ENCODE results near the gene RNU1-1. TPM values are rescaled to one million over a fixed set of nuclear protein-coding genes. Genes with fewer than 3 reads are reported as not detected.
"Not testable (repeated sequence)": the region's sequence is repeated elsewhere in the genome, so short reads cannot be mapped to it uniquely, and the experiment has no call there.

Gene RNU1-1
- total RNA-seq, 2 donors from 2014 or later: 1,202 to 2,371 TPM

GRCh38 chr1:16511926-16512325 is 2.2 kb downstream of the RNU1-1 start:
- not testable (repeated sequence) for H3K27ac Mint-ChIP-seq; H3K4me1 Mint-ChIP-seq; ATAC-seq (replicated peaks); H3K4me3 Mint-ChIP-seq; H3K27me3 Mint-ChIP-seq; H3K9me3 Mint-ChIP-seq; H3K36me3 Mint-ChIP-seq (ENCODE audit: low read depth)

GRCh38 chr1:16508861-16509445 is 5.1 kb downstream of the RNU1-1 start:
- H3K9me3 Mint-ChIP-seq; ATAC-seq (replicated peaks); H3K36me3 Mint-ChIP-seq (ENCODE audit: low read depth); H3K4me3 Mint-ChIP-seq; H3K27me3 Mint-ChIP-seq; H3K4me1 Mint-ChIP-seq; H3K27ac Mint-ChIP-seq: not testable (repeated sequence)

GRCh38 chr1:16506364-16507136 is 7.5 kb downstream of the RNU1-1 start:
- H3K4me3 Mint-ChIP-seq; H3K27ac Mint-ChIP-seq; H3K9me3 Mint-ChIP-seq; H3K4me1 Mint-ChIP-seq; H3K27me3 Mint-ChIP-seq; ATAC-seq (replicated peaks); H3K36me3 Mint-ChIP-seq (ENCODE audit: low read depth): not testable (repeated sequence)

GRCh38 chr1:16505870-16506269 is 8.2 kb downstream of the RNU1-1 start:
- ATAC-seq (replicated peaks); H3K36me3 Mint-ChIP-seq (ENCODE audit: low read depth): not testable (repeated sequence)

GRCh38 chr1:16503494-16503893 is 10.6 kb downstream of the RNU1-1 start:
- no peaks in the 10 kb centered on the region for H3K9me3 Mint-ChIP-seq

More at GRCh38 chr1:16505870-16506269, 8.2 kb downstream of the RNU1-1 start:
- H3K27ac Mint-ChIP-seq, H3K27me3 Mint-ChIP-seq, H3K4me3 Mint-ChIP-seq, H3K4me1 Mint-ChIP-seq, H3K9me3 Mint-ChIP-seq: not testable (repeated sequence)

GRCh38 chr1:16501446-16501845 is 12.6 kb downstream of the RNU1-1 start:
- H3K4me3 Mint-ChIP-seq: peak overlapping the region; percentile 11
- ATAC-seq (replicated peaks); H3K9me3 Mint-ChIP-seq; H3K27ac Mint-ChIP-seq; H3K27me3 Mint-ChIP-seq; H3K36me3 Mint-ChIP-seq (ENCODE audit: low read depth); H3K4me1 Mint-ChIP-seq: not testable (repeated sequence)

More at GRCh38 chr1:16503494-16503893, 10.6 kb downstream of the RNU1-1 start:
- ATAC-seq (replicated peaks): no peak
- Mint-ChIP-seq H3K4me1 (no peaks in the 10 kb centered on the region), H3K27me3 (no peaks in the 10 kb centered on the region), H3K27ac (no peak overlapping the region), H3K4me3 (no peak overlapping the region), H3K36me3 (ENCODE audit: low read depth) (no peaks in the 10 kb centered on the region)

- not testable (repeated sequence) for H3K4me1 Mint-ChIP-seq; ATAC-seq (replicated peaks); H3K36me3 Mint-ChIP-seq (ENCODE audit: low read depth); H3K27ac Mint-ChIP-seq; H3K9me3 Mint-ChIP-seq; H3K27me3 Mint-ChIP-seq
- peak overlapping the region; percentile 11 for H3K4me3 Mint-ChIP-seq
Measured at GRCh38 chr1:16500975-16501374, 13.1 kb downstream of the RNU1-1 start.

GRCh38 chr1:16500466-16500865 is 13.6 kb downstream of the RNU1-1 start:
- peak overlapping the region; percentile 76 for H3K4me3 Mint-ChIP-seq
- H3K9me3 Mint-ChIP-seq; H3K36me3 Mint-ChIP-seq (ENCODE audit: low read depth); H3K4me1 Mint-ChIP-seq; ATAC-seq (replicated peaks); H3K27me3 Mint-ChIP-seq; H3K27ac Mint-ChIP-seq: not testable (repeated sequence)

GRCh38 chr1:16498573-16499413 is 15.3 kb downstream of the RNU1-1 start:
- peak; percentile 93 for ATAC-seq (replicated peaks)
- peak overlapping the region; percentile 76 for H3K4me3 Mint-ChIP-seq
- no peaks in the 10 kb centered on the region for H3K27me3 Mint-ChIP-seq
- H3K36me3 Mint-ChIP-seq (ENCODE audit: low read depth): no peaks in the 10 kb centered on the region
- H3K27ac Mint-ChIP-seq: no peak overlapping the region
- no peaks in the 10 kb centered on the region for H3K9me3 Mint-ChIP-seq
- no peaks in the 10 kb centered on the region for H3K4me1 Mint-ChIP-seq

GRCh38 chr1:16498047-16498446 is 16.0 kb downstream of the RNU1-1 start:
- Mint-ChIP-seq H3K4me3 (peak overlapping the region; percentile 76), H3K27ac (peak overlapping the region; percentile 42)
- H3K4me1 Mint-ChIP-seq; H3K9me3 Mint-ChIP-seq; H3K27me3 Mint-ChIP-seq; H3K36me3 Mint-ChIP-seq (ENCODE audit: low read depth); ATAC-seq (replicated peaks): not testable (repeated sequence)

- H3K36me3 Mint-ChIP-seq (ENCODE audit: low read depth); H3K9me3 Mint-ChIP-seq; H3K27me3 Mint-ChIP-seq; H3K4me1 Mint-ChIP-seq; ATAC-seq (replicated peaks): not testable (repeated sequence)
- peak overlapping the region; percentile 76 for H3K4me3 Mint-ChIP-seq
- peak overlapping the region; percentile 42 for H3K27ac Mint-ChIP-seq
Measured at GRCh38 chr1:16497474-16497904, 16.6 kb downstream of the RNU1-1 start.

- ATAC-seq (replicated peaks); H3K36me3 Mint-ChIP-seq (ENCODE audit: low read depth): not testable (repeated sequence)
- H3K27ac Mint-ChIP-seq: peak overlapping the region; percentile 11
Measured at GRCh38 chr1:16493731-16494130, 20.4 kb downstream of the RNU1-1 start.

GRCh38 chr1:16492937-16493336 is 21.1 kb downstream of the RNU1-1 start:
- not testable (repeated sequence) for H3K27me3 Mint-ChIP-seq; H3K4me1 Mint-ChIP-seq; H3K4me3 Mint-ChIP-seq; H3K9me3 Mint-ChIP-seq; H3K36me3 Mint-ChIP-seq (ENCODE audit: low read depth)
- ATAC-seq (replicated peaks): peak; percentile 83
- H3K27ac Mint-ChIP-seq: peak overlapping the region; percentile 37

More at GRCh38 chr1:16493731-16494130, 20.4 kb downstream of the RNU1-1 start:
- not testable (repeated sequence) for H3K4me3 Mint-ChIP-seq, H3K4me1 Mint-ChIP-seq, H3K27me3 Mint-ChIP-seq, H3K9me3 Mint-ChIP-seq

- ATAC-seq (replicated peaks): no peak
- Mint-ChIP-seq H3K36me3 (ENCODE audit: low read depth) (peaks cover 4% of the 10 kb centered on the region), H3K27me3 (no peaks in the 10 kb centered on the region), H3K4me3 (no peak overlapping the region), H3K9me3 (no peaks in the 10 kb centered on the region), H3K4me1 (no peaks in the 10 kb centered on the region), H3K27ac (no peak overlapping the region)
Measured at GRCh38 chr1:16491056-16491675, 22.9 kb downstream of the RNU1-1 start.
